Vagina (tissue), 2 donors: ENCODE measurements around the gene AGPAT4.

Experiments
- POLR2AphosphoS5 ChIP-seq, 2 donors: sonication (generic); formaldehyde crosslinking; IDR thresholded peaks; one replicate each; pipeline ENCODE4 v1.9.0; 2017; ENCODE audit warnings: antibody characterized with exemption in 2 of 2, mild to moderate bottlenecking in 2 of 2, low read depth in 1 of 2; ENCODE audit not compliant: insufficient read depth in 1 of 2
- TF ChIP-seq, protein P1 (sequence below), 3 experiments: fragments of 450-650 bp in 2 of 3; fragments of 200-600 bp in 1 of 3; sonication (generic) in 1 of 3; IDR thresholded peaks; one replicate each; pipeline ENCODE4 v1.5.1; 2017 to 2019; ENCODE audit warnings: antibody characterized with exemption in 3 of 3, mild to moderate bottlenecking in 2 of 3, moderate library complexity in 2 of 3

DNA sequence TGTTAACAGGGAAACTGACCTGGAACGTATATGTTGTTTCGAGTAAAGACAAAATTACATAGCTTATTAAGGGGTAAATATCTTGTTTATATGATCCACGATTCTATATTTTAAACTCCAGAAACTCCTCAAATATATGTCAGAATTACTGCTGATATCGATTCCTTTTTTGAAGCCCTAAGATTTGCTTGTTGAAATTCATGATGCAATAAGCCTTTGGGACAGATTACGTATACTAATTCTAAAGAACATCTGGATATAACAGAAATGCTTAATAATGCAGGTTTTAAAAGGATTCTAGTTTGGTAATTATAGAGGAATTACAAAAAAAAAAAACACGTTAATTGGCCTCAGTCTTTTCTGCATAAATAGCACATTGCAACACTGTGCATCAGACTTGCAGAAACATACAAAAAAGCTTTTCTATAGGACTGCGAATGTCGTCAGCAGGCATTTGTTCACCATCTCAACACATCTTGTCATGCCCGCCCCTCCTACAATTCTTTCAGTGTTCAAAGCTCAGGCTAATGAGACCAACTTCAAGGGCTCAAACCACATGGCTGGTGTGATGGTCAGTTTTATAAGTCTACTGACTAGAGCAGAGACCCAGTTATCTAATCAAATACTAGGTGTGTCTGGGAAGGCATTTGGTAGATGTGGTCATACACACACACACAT, 74.9 kb downstream of the AGPAT4 start:
- TF ChIP-seq, protein P1, sequence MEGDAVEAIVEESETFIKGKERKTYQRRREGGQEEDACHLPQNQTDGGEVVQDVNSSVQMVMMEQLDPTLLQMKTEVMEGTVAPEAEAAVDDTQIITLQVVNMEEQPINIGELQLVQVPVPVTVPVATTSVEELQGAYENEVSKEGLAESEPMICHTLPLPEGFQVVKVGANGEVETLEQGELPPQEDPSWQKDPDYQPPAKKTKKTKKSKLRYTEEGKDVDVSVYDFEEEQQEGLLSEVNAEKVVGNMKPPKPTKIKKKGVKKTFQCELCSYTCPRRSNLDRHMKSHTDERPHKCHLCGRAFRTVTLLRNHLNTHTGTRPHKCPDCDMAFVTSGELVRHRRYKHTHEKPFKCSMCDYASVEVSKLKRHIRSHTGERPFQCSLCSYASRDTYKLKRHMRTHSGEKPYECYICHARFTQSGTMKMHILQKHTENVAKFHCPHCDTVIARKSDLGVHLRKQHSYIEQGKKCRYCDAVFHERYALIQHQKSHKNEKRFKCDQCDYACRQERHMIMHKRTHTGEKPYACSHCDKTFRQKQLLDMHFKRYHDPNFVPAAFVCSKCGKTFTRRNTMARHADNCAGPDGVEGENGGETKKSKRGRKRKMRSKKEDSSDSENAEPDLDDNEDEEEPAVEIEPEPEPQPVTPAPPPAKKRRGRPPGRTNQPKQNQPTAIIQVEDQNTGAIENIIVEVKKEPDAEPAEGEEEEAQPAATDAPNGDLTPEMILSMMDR (IDR thresholded peaks at IDR 0.05), result no peak
- TF ChIP-seq POLR2AphosphoS5 (IDR thresholded peaks at IDR 0.05; ENCODE audit: insufficient read depth in 1 of 2, low read depth in 1 of 2), result no peak
